GM21576 (cell line): ENCODE measurements around the gene CHST11.
"Not testable (repeated sequence)": the region's sequence is repeated elsewhere in the genome, so short reads cannot be mapped to it uniquely, and the experiment has no call there.

Source experiments
- ATAC-seq: cut with Tn5 transposase; IDR thresholded peaks from one replicate; pipeline ENCODE4 v1.9.1; 2021; ENCODE audit warnings: mild to moderate bottlenecking, moderate library complexity; ENCODE audit not compliant: unreplicated experiment

CHST11 gene

DNA sequence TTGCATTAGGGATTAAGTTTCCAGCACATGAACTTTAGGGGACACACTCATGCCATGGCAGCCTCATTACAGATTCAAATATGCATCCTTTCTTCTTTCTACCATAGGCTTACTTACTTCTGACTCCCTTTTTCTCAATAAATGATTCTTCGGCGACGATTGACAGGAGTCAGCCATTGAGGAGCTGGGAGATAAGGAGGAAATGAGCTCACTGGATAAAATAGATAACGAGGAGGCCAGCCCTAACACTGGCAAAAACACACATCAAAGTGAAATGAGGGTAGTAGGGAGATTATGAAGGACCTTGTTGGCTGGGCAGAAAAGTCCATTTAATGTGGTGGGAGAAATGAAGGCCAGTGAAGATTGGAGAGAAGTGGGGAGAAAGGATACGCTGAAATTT is 329.1 kb downstream of the CHST11 start:
- no peak for ATAC-seq

DNA sequence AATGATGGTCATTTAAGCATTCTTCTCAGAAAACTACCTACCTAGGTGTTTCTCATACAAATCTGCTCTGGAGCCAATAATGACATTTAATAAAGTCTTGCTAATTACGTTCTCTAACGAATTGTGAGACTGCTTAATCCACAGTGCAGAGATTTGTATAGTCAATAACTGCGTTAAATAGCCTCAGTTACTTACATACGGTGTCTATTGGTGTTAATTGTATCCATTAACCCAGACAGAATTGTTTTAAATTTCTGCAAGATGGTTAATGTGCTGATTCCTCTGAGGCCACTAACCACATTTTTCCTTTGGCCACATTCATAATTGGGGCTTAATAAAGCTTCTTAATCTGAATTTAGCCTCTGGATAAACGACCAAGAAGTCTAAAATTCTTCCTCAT is 329.6 kb downstream of the CHST11 start:
- no peak for ATAC-seq

DNA sequence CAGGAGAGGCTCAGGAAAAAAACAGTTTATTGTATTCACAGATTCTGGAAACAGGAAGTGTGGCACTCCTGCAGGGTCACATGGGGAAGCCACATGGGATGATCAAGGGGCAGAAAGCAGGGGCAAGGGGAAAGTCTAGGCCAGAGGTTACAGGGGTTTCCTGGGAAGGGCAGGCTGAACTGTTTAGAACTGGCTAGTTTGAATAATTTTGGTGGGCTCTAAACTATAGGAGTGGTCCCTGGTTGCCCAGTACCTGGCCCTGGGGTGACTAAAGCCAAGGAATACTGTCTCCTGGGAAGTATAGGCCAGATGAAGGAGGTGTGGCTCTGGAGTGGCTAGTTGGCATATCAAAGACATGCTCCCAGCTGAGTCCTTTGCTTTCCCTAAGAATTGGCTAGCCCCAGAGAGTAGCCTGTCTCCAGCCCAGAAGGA is 332.1 kb downstream of the CHST11 start:
- ATAC-seq = no peak

DNA sequence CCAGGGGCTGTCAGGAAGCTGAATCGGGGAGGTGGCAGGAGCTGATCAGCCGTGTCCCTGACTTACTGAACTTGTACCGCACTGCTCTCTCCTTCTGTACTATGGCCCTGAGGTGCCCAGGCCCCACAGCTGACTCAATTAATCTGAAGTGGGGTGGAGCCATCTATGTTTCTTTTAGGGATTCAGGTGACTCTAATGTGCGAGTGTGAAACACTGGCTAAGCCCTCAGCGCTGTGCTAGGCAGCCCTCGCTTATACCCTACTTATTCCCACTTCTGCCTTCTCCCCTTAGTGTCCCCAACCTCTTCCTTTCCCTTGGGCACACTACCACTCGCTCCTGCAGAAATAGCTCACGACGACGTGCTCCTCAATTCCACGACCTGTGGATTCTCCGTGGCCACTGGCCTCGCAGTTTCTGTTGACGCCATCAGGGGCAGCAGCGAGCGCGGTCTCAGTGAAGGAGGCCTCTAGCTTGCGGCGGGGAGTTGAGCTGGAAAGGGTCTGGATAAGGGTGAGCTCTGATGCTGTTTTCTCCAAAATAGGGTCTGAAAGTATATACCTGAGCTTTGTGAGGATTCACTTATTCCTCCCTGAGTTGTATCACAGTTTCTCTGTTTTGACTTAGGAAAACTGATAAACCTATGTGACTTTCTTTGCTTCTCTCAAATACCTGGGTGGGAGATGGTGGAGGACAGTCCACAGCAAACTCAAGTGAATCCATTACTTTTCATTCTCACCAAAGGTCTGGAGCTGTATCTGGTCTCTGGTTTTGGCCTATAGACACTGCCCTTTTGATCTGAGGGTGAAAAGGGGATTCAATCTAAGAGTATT is 333.8 kb downstream of the CHST11 start:
- ATAC-seq = no peak

DNA sequence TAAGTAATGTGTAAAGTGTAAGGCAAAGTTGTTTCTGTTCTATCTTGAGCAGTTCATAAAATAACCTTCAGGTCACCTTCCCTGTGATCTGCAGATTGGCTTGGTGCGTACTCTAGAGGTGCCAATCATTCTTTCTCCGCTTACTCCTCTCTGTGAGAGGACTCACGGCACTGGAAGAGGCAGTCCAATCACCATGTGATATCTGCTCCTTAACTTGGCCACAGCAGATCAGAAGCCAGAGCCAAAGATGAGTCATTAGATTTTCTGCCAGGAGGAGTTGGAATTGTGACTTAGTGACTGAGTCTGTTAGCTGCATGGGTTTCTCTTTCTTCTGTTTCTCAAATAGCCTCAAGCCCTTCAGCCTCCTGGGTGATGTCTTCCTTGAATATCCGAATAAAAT is 335.8 kb downstream of the CHST11 start:
- ATAC-seq = no peak

DNA sequence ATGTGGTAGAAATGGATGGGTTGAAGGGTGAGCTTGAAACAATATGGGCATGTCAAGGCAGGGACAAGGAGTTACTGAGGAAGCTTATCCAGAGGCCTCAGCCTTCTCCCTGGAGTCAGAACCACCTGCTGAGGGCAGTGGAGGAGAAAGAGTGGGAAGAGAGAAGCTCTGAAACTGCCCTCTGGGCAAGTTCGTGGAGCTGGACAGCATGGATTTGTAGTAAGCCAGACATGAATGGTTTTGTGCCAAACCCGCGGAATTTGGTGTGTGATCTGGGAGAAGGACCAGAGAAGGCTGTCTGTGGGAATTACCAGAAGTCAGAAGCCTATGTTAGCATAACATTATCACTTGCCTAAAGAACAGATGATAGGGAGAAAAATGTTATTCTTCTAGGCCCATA is 336.5 kb downstream of the CHST11 start:
- ATAC-seq = no peak

DNA sequence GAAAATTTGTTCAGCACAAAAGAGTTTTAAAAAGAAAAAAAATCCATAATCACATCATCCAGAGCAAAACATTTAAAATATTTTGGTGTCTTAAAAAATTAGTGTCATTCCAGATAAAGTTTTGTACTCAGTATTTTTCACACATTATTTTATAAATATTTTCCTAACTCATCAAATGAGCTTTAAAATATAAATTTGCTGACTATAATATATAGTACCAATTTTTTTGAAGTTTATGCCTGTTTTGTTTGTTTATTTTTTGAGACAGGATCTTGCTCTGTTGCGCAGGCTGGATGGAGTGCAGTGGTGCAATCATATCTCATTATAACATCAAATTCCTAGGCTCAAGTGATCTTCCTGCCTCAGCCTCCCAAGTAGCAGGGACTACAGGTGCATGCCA is 337.2 kb downstream of the CHST11 start:
- no peak for ATAC-seq

DNA sequence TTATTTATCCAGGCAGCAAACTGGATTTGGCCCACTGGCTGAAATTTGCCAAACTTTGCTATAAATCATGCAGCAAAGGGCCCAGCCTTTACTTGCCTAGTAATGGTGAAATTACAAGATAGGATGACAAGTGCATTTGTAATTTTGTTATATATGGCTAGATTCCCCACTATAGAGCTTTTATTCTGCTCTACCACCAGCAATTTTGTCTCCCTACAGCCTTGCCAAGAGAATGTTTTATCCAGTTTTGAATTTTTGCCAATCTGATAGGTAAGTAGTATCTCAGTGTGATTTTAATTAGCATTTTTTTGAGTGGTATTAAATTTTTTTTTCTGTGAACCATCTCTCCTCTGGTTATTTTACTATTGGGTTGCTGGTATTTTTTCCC is 339.7 kb downstream of the CHST11 start:
- no peak for ATAC-seq

DNA sequence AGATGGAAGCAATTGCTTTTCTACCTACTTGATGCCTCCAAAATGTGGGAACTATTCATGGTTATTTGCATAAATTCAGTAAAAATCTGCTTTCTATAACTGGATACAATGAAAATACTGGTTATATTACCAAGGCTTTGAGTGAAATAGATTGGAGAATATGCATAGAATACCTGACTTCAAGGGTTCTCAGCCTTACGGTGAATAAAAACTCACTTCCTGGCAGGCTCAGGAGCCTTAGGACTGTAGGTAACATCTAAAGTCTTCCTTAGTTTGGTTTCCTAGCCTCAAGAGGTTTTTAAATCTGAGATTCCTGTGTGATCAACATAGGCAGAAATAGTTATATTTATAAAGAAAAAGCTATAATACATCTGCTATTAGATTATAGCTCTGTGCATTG is 342.7 kb downstream of the CHST11 start:
- no peak for ATAC-seq

DNA sequence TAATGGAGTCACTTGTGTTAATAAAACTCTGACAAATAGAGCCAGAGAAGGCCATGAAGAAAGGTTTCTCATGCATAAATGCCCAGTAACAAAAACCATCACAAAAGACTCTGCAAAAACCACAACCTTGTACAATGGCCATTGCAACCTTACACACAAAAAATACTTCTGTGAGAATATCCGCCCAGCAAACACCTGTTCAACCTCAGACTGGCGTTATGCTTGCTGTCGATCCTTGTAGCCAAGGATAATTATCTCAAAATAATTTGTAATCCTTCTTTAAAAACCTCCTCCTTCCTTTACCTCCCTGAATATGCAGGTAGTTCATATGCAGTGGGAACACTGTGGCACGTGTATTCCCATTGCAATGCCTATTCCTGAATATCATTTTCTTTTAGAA is 344.3 kb downstream of the CHST11 start:
- no peak for ATAC-seq

DNA sequence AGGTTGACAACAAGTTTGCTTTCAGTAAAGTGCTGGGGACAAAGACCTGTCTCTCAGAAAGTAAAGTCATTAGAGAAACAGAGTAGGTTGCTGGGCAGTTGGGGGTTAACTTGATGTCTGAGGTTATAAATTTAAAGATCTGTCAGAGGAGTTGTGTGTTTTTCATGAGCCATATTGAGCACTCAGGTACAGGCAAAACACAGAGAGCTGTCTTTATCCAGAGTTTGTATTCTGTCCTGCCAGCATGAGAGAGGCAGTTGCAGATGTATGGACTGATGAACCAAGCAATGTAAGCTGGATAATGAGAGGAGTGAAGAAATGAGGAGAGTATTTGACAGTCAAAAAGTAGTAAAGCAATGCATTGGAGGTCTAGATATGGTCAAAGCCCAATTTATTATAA is 344.7 kb downstream of the CHST11 start:
- ATAC-seq = no peak

DNA sequence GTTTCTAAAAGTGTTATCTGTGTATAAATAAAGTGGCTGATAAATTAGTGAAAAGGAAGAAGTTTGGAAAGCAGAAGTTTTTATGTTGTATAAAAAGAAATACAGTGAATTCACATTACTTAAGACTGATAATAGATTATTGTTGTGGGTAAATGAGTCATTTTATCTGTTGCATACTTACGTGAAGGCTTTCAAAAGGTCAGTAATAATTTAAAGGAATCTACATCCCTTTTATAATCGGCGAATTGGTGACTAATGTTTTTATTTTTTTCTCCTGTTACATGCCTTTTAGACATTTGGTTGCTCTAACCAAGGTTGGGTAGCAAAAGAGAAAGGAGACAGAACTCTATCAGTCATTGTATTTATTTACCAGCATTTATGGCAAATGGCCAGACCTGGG is 345.5 kb downstream of the CHST11 start:
- no peak for ATAC-seq

DNA sequence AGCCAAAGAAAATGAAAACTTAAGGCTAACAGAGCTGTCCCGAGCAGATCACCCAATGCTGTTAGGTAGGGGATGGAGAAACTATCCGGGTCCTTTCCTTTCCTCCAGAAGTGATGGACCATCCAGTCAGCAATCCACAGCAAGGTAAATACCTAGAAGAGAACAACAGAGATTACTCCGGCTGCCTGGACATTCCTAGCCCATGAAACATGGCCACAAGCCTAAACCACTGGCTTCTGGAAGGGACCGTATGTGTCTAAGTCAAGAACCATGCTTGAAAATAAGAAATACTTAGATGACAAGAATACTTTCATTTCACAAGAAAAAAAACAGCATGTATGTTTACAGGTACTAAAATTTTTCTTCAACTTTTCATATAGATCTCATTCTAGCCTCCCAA is 348.4 kb downstream of the CHST11 start:
- no peak for ATAC-seq

DNA sequence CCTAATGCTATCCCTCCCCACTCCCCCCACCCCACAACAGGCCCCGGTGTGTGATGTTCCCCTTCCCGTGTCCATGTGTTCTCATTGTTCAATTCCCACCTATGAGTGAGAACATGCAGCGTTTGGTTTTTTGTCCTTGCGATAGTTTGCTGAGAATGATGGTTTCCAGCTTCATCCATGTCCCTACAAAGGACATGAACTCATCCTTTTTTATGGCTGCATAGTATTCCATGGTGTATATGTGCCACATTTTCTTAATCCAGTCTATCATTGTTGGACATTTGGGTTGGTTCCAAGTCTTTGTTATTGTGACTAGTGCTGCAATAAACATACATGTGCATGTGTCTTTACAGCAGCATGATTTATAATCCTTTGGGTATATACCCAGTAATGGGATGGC is 349.4 kb downstream of the CHST11 start:
- ATAC-seq = not testable (repeated sequence)

DNA sequence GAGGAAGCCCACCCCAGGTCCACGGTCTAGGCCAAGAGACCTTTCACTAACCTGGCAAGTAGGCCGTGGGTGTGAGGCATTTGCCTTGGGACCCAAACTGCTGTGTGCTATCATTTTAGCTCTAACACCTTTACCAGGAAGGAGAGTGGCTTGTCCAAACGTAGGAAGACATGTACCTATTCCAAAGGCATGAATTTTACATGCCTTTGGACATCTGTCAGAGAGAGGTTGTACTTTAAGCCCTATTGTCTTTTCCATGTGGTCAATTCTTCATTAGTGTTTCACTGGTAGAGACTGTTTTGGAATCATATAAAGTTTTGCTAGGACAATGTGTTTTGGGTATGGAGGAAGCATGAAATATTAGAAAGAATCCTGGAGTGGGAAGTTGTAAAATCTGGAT is 352.5 kb downstream of the CHST11 start:
- no peak for ATAC-seq

DNA sequence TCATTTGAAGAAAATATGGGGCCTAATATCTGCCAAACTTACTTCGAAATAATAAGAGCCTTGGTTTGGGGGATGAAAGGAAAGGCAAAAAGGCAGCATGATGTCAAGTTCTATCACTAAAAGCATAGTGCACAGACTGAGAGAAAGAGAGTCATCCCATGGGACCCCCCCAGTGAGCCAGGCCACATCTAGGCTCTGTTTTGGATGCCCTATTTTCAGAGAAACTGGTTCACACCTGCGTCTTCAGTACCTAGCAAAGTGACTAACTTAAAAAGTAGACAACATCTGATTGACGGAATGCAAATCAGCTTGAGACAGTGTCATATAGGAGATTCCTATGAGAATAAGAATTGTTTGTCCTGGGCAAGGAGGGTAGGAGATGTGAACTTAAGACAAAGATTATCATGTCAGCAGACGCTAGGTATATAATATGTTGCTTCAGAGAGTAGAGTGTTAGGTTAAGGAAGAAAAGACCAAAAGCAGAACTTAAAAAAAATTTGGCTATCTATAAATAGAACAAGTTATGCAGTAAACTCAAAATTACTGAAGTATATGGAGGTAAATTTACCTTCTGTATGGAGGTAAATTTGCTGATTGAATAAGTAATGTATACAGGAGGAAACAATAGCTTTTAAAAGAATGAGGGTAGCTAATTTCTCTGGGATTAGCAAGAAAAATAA is 353.1 kb downstream of the CHST11 start:
- ATAC-seq = no peak
